H1 (cell line): ENCODE data around the gene NACAD. TPM values are rescaled to one million over a fixed set of nuclear protein-coding genes. Genes with fewer than 3 reads are reported as not detected.

Experiments used
- CTCF ChIA-PET: fragments of 300-600 bp; sonication (Branson Sonifier 250); formaldehyde crosslinking; loops from one replicate; lab custom pipeline; 2021; ENCODE audit not compliant: partially characterized antibody; lab: Charles Lee
- POLR2A ChIA-PET: fragments of 300-600 bp; sonication (Branson Sonifier 250); formaldehyde crosslinking; loops from one replicate; lab custom pipeline; 2021; ENCODE audit warnings: inconsistent platforms; ENCODE audit not compliant: partially characterized antibody; lab: Charles Lee
- DNase-seq, 2 experiments: peaks; one replicate each; pipeline versions ENCODE4 v3.0.0 to v3.0.0-alpha.2; 2010 to 2022; ENCODE audit warnings: low spot score in 2 of 2, low read depth in 1 of 2, mixed read lengths in 1 of 2
- FAIRE-seq: peaks from 2 replicates; lab custom pipeline; 2011; peaks lifted over from hg19 to GRCh38; lab: Jason Lieb, UNC
- H2AFZ ChIP-seq: 2 replicates; pipeline ENCODE4 v1.8.1; 2012; ENCODE audit warnings: low read length, inconsistent platforms
- H2AK5ac ChIP-seq: 2 replicates; pipeline ENCODE4 v1.6.1; 2013; ENCODE audit warnings: low read depth, low read length
- H2BK120ac ChIP-seq: replicated peaks from 2 replicates; pipeline ENCODE3; 2013; ENCODE audit warnings: low read depth, low read length, inconsistent platforms
- H2BK12ac ChIP-seq: 2 replicates; pipeline ENCODE4 v1.6.1; 2013; ENCODE audit warnings: low read depth, low read length
- H2BK15ac ChIP-seq: 2 replicates; pipeline ENCODE4 v1.6.1; 2013; ENCODE audit warnings: low read length
- H2BK20ac ChIP-seq: 2 replicates; pipeline ENCODE4 v1.6.1; 2013; ENCODE audit warnings: low read length
- H2BK5ac ChIP-seq: 2 replicates; pipeline ENCODE4 v1.6.1; 2013; ENCODE audit warnings: low read depth, low read length
- H3K14ac ChIP-seq: 2 replicates; pipeline ENCODE4 v1.6.1; 2013; ENCODE audit warnings: inconsistent platforms; ENCODE audit not compliant: insufficient read length
- H3K18ac ChIP-seq: 2 replicates; pipeline ENCODE4 v1.6.1; 2013; ENCODE audit warnings: low read length; ENCODE audit errors: extremely low read depth
- H3K23ac ChIP-seq: 2 replicates; pipeline ENCODE4 v1.6.1; 2013; ENCODE audit warnings: inconsistent platforms; ENCODE audit not compliant: insufficient read length
- H3K23me2 ChIP-seq: 2 replicates; pipeline ENCODE4 v1.6.1; 2013; ENCODE audit warnings: low read depth, low read length
- H3K27ac ChIP-seq: 2 replicates; pipeline ENCODE4 v1.6.1; 2011; ENCODE audit warnings: low read depth, low read length, inconsistent platforms
- H3K27me3 ChIP-seq, 4 experiments: replicated peaks in 1 of 4; 1 replicate in 1 of 4; 2 replicates in 3 of 4; pipeline versions ENCODE4 v1.6.1 to v1.8.1; 2011 to 2013; ENCODE audit warnings: low read length in 3 of 4, mild to moderate bottlenecking in 3 of 4, inconsistent platforms in 2 of 4, mixed read lengths in 2 of 4, moderate library complexity in 1 of 4; ENCODE audit not compliant: control insufficient read depth in 3 of 4, insufficient read depth in 3 of 4; ENCODE audit errors: extremely low read depth in 1 of 4
- H3K36me3 ChIP-seq, 4 experiments: 2 replicates each; pipeline versions ENCODE4 v1.6.1 to v1.8.1; 2011 to 2013; ENCODE audit warnings: mild to moderate bottlenecking in 4 of 4, low read length in 3 of 4, moderate library complexity in 2 of 4, control low read depth in 1 of 4, inconsistent platforms in 1 of 4; ENCODE audit not compliant: insufficient read depth in 4 of 4, control insufficient read depth in 2 of 4
- H3K4ac ChIP-seq: replicated peaks from 2 replicates; pipeline ENCODE3; 2013; ENCODE audit warnings: low read length, low read depth, mixed read lengths, inconsistent platforms; ENCODE audit not compliant: insufficient read length
- H3K4me1 ChIP-seq, 4 experiments: replicated peaks in 1 of 4; 1 replicate in 1 of 4; 2 replicates in 3 of 4; pipeline versions ENCODE4 v1.6.1 to v1.8.1; 2011 to 2013; ENCODE audit warnings: low read length in 3 of 4, inconsistent platforms in 2 of 4, mixed read lengths in 1 of 4; ENCODE audit not compliant: insufficient read depth in 4 of 4, control insufficient read depth in 3 of 4
- H3K4me2 ChIP-seq, 2 experiments: 2 replicates each; pipeline versions ENCODE4 v1.6.1 to v1.8.1; 2011 to 2013; ENCODE audit warnings: low read depth in 2 of 2, low read length in 2 of 2, control low read depth in 1 of 2, inconsistent platforms in 1 of 2, mild to moderate bottlenecking in 1 of 2; ENCODE audit not compliant: insufficient read depth in 1 of 2
- H3K4me3 ChIP-seq, 4 experiments: fragments of 200-600, 300-600 bp in 1 of 4; sonication (generic), shearing (Covaris generic), sonication (Bioruptor Twin) in 1 of 4; 2 replicates each; pipeline versions ENCODE4 v1.5.1 to v1.8.1; 2011 to 2016; ENCODE audit warnings: low read length in 4 of 4, low read depth in 3 of 4, control low read depth in 2 of 4, inconsistent platforms in 2 of 4, mild to moderate bottlenecking in 2 of 4, mixed read lengths in 1 of 4, moderate library complexity in 1 of 4; ENCODE audit not compliant: insufficient read depth in 2 of 4; ENCODE audit errors: extremely low read depth in 1 of 4
- H3K56ac ChIP-seq: replicated peaks from 2 replicates; pipeline ENCODE3; 2013; ENCODE audit warnings: low read depth, mild to moderate bottlenecking, mixed read lengths, low read length, inconsistent platforms; ENCODE audit not compliant: insufficient read length
- H3K79me1 ChIP-seq: 2 replicates; pipeline ENCODE4 v1.6.1; 2013; ENCODE audit warnings: low read depth, low read length, control low read depth
- H3K79me2 ChIP-seq, 2 experiments: 2 replicates each; pipeline versions ENCODE4 v1.6.1 to v1.8.1; 2012 to 2013; ENCODE audit warnings: low read length in 2 of 2, mild to moderate bottlenecking in 2 of 2, inconsistent platforms in 1 of 2; ENCODE audit not compliant: insufficient read depth in 2 of 2, control insufficient read depth in 1 of 2
- H3K9ac ChIP-seq, 4 experiments: replicated peaks in 1 of 4; 1 replicate in 1 of 4; 2 replicates in 3 of 4; pipeline versions ENCODE4 v1.6.1 to v1.8.1; 2011 to 2013; ENCODE audit warnings: low read depth in 3 of 4, low read length in 3 of 4, control low read depth in 2 of 4, mild to moderate bottlenecking in 2 of 4, moderate library complexity in 2 of 4, inconsistent platforms in 1 of 4; ENCODE audit errors: extremely low read depth in 1 of 4
- H3K9me3 ChIP-seq, 2 experiments: 2 replicates each; pipeline versions ENCODE4 v1.6.1 to v1.8.1; 2012 to 2013; ENCODE audit warnings: mild to moderate bottlenecking in 2 of 2, moderate library complexity in 2 of 2, control low read depth in 1 of 2, inconsistent platforms in 1 of 2, low read depth in 1 of 2, low read length in 1 of 2, mixed read lengths in 1 of 2; ENCODE audit not compliant: insufficient read depth in 2 of 2
- H4K20me1 ChIP-seq, 2 experiments: replicated peaks in 1 of 2; 2 replicates each; pipeline versions ENCODE3 to v1.8.1; 2011 to 2013; ENCODE audit warnings: inconsistent platforms in 2 of 2, low read length in 2 of 2, mild to moderate bottlenecking in 1 of 2; ENCODE audit not compliant: insufficient read depth in 2 of 2, control insufficient read depth in 1 of 2
- H4K5ac ChIP-seq: 2 replicates; pipeline ENCODE4 v1.6.1; 2013; ENCODE audit warnings: low read length, low read depth, mixed read lengths, inconsistent platforms; ENCODE audit not compliant: insufficient read length
- H4K8ac ChIP-seq: 2 replicates; pipeline ENCODE4 v1.8.0; 2013; ENCODE audit warnings: mild to moderate bottlenecking, moderate library complexity, low read length, inconsistent platforms; ENCODE audit not compliant: insufficient read depth; ENCODE audit errors: extremely low read depth
- H4K91ac ChIP-seq: replicated peaks from 2 replicates; pipeline ENCODE3; 2013; ENCODE audit warnings: low read length, mixed read lengths, inconsistent platforms; ENCODE audit not compliant: insufficient read length
- HDAC2 ChIP-seq, 2 experiments: fragments of 300-600 bp in 1 of 2; sonication (generic) in 1 of 2; IDR thresholded peaks; 2 replicates each; pipeline ENCODE4 v1.6.1; 2011 to 2012; ENCODE audit warnings: low read depth in 2 of 2, low read length in 2 of 2, mild to moderate bottlenecking in 2 of 2, moderate library complexity in 2 of 2, borderline replicate concordance in 1 of 2, inconsistent platforms in 1 of 2
- MAFK ChIP-seq: IDR thresholded peaks from 2 replicates; pipeline ENCODE4 v1.6.1; 2012; ENCODE audit warnings: low read depth, mild to moderate bottlenecking, improper control_type of control experiment, low read length
- POU5F1 ChIP-seq: IDR thresholded peaks from 2 replicates; pipeline ENCODE4 v1.6.1; 2011; ENCODE audit warnings: low read depth, mild to moderate bottlenecking, low read length, moderate library complexity
- USF2 ChIP-seq: IDR thresholded peaks from 2 replicates; pipeline ENCODE4 v1.6.1; 2011; ENCODE audit warnings: low read length, improper control_type of control experiment
- WGBS, 2 experiments: shearing (Covaris generic) in 1 of 2; methylation state at CpG; one replicate each; pipeline versions ENCODE4 v1.1.6 to v1.1.7; 2013 to 2015; ENCODE audit warnings: low lambda C conversion rate in 2 of 2, mixed read lengths in 2 of 2, inconsistent platforms in 1 of 2, low coverage in 1 of 2, missing lambda C conversion rate in 1 of 2; ENCODE audit not compliant: insufficient replicate concordance in 2 of 2, insufficient coverage in 1 of 2, insufficient read length in 1 of 2; ENCODE audit errors: extremely low coverage in 1 of 2, missing lambda C conversion rate in 1 of 2; 5-methylcytosine and 5-hydroxymethylcytosine counted together
- polyA plus RNA-seq, 7 experiments: library from polyadenylated mRNA; depleted of rRNA in 3 of 7; stranded (reverse) in 5 of 7; unstranded in 2 of 7; fragments of >200 nt in 5 of 7; fragments of 200-250 nt in 2 of 7; gene quantifications; 1 replicate in 5 of 7; 2 replicates in 1 of 7; 4 replicates in 1 of 7; pipeline versions ENCODE4 v1.2.1 to v1.2.3, GENCODE V29; 2011 to 2013; ENCODE audit warnings: missing spikeins in 2 of 7, mixed read lengths in 2 of 7
- total RNA-seq: library from RNA; stranded (reverse); fragmentation: NEBNext Ultra II Directional; extraction: Animal tissue kit (Norgen Biotek cat#: 25700); gene quantifications from 2 replicates; pipeline ENCODE4 v1.2.1, GENCODE V29; 2021

NACAD gene
- total and polyA plus RNA-seq, 2 of the 8 experiments (the other 6 are each of a cell fraction or from before 2014, with no cell fraction given) = 1.3 to 6.0 TPM

GRCh38 chr7:45061806-45062425 is 26.9 kb downstream of the NACAD start:
- Histone ChIP-seq H3K14ac (no peak overlapping the region), H3K9ac (no peak overlapping the region), H4K5ac (no peak overlapping the region), H4K91ac (no peak overlapping the region), H2AK5ac (no peak overlapping the region), H2BK20ac (no peak overlapping the region), H3K9me3 (no peaks in the 10 kb centered on the region), H3K79me1 (peaks cover 3% of the 10 kb centered on the region; the same call in 1 of the 2 replicates), H3K4ac (no peak overlapping the region), H2AFZ (no peak overlapping the region), H3K4me1 (no peaks in the 10 kb centered on the region), H3K56ac (no peak overlapping the region), H4K20me1 (peaks cover 2 to 4% of the 10 kb centered on the region in 2 experiments), H3K4me2 (no peak overlapping the region), H2BK120ac (no peak overlapping the region), H3K27ac (no peak overlapping the region), H3K23me2 (no peaks in the 10 kb centered on the region), H4K8ac (no peak overlapping the region), H2BK5ac (no peak overlapping the region), H2BK15ac (no peak overlapping the region), H3K18ac (no peak overlapping the region), H3K27me3 (no peaks in the 10 kb centered on the region), H3K36me3 (peaks cover 0 to 6% (median 4%) of the 10 kb centered on the region in 4 experiments; a peak in 5 of 8 replicates), H3K23ac (no peak overlapping the region), H3K4me3 (no peak overlapping the region), H3K79me2 (peaks cover 0 to 3% of the 10 kb centered on the region in 2 experiments; a peak in 1 of 4 replicates), H2BK12ac (no peak overlapping the region)
- FAIRE-seq (no peak), DNase-seq (no peak)
- CTCF ChIA-PET = no interaction called here
- WGBS, 2 experiments = 80% methylated on average over 1 of the region's 1 CpG; no CpG with 5 or more reads in 1 of the 2 experiments
- TF ChIP-seq HDAC2 (IDR thresholded peaks at IDR 0.05; ENCODE audit: borderline replicate concordance in 1 of 2, low read depth in 2 of 2, low read length in 2 of 2) (no peak), POU5F1 (no peak), MAFK (no peak), USF2 (no peak)
- POLR2A ChIA-PET = no interaction called here
